Measurements from ENCODE around the gene CACUL1.

CACUL1 gene

DNA sequence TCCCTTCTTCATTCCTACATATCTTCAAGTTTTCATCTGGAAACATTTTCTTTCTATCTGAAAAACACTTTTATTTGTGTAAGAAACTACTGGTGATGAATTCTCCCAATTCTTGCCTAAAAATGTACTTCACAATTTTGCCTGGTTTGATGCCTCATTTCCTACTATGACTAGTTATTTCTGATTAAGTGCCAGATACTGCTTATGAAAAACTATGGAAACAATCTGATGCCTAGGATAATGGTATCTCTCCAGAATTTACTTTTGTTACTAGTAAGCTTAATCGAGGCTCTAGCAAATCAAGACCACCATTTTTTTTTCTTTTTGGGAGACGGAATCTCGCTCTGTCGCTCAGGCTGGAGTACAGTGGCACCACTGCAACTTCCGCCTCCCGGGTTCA lies 31.3 kb downstream of the CACUL1 start:
- peak; percentile 53 to 82 for DNase-seq (ENCODE audit: low read depth in 2 of 2)
- TF ChIP-seq, protein P1, sequence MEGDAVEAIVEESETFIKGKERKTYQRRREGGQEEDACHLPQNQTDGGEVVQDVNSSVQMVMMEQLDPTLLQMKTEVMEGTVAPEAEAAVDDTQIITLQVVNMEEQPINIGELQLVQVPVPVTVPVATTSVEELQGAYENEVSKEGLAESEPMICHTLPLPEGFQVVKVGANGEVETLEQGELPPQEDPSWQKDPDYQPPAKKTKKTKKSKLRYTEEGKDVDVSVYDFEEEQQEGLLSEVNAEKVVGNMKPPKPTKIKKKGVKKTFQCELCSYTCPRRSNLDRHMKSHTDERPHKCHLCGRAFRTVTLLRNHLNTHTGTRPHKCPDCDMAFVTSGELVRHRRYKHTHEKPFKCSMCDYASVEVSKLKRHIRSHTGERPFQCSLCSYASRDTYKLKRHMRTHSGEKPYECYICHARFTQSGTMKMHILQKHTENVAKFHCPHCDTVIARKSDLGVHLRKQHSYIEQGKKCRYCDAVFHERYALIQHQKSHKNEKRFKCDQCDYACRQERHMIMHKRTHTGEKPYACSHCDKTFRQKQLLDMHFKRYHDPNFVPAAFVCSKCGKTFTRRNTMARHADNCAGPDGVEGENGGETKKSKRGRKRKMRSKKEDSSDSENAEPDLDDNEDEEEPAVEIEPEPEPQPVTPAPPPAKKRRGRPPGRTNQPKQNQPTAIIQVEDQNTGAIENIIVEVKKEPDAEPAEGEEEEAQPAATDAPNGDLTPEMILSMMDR (IDR thresholded peaks at IDR 0.05; ENCODE audit: low read depth, low read length), result no peak
- H3K4me3 ChIP-seq (replicated peaks in 1 of 2; ENCODE audit: low read depth in 2 of 2, low read length in 2 of 2), result no peak overlapping the region

DNA sequence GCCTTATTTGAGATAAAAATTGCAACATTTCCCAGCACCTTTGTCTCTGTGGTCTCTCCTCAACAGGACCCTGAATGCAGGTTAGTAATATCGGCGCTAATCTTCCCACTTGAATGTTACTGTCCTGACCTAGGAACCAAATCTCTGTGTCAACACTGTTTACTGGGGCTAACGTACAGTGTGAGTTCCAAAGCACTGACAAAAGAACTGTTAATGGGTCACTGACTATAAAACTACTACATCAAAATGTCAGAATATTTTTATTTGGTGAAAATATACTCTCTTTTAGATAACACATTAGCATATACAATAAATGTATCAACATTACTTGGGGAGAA lies 33.3 kb downstream of the CACUL1 start:
- TF ChIP-seq, protein P1 (IDR thresholded peaks at IDR 0.05; ENCODE audit: low read depth, low read length), result no peak

DNA sequence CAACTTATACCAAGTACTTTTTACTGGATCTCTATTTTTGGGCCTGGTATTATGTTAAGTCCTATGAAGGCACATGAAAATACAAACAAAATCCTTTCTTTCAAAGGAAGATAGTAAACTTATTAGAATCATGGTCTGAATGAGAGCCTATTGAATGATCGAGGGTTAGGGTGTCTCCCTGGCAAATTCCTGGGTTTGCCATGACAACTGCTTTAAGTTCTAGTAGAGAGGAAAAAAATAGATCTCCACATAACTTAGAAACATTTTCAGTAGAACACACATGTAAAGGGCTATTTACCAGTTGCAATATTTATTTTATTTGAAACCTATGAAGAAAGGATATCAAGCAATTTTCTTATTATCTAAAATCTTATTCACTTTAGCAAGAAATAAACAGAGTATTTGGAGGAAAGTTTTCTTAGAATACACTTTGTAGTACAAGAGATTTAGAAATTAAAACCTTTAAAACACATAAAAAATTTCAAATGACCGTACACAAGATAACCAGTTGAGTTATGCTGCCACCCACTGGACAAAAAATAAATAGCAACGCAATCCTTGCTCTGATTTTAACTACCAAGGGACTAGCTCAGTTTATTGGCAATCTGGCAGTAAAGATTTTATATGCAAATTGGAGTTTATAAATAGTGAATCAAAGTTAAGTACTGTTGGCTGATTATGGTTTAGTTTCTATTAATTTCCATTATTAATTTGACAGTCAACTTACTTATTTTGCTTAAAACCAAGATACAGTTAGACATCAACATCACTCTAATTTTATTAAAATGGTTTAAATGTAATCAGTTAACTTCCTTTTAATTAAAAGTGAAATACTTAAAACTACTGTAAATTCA lies 33.9 kb downstream of the CACUL1 start:
- TF ChIP-seq, protein P1 (IDR thresholded peaks at IDR 0.05; ENCODE audit: low read depth, low read length), result peak; percentile 67
- DNase-seq (ENCODE audit: low read depth in 2 of 2), result peak; percentile 71 to 79
- H3K4me3 ChIP-seq (replicated peaks in 1 of 2; ENCODE audit: low read depth in 2 of 2, low read length in 2 of 2), result no peak overlapping the region

More for the DNA sequence above, 33.3 kb downstream of the CACUL1 start:
- no peak for DNase-seq (ENCODE audit: low read depth in 2 of 2)
- H3K4me3 ChIP-seq (replicated peaks in 1 of 2; ENCODE audit: low read depth in 2 of 2, low read length in 2 of 2), result no peak overlapping the region

DNA sequence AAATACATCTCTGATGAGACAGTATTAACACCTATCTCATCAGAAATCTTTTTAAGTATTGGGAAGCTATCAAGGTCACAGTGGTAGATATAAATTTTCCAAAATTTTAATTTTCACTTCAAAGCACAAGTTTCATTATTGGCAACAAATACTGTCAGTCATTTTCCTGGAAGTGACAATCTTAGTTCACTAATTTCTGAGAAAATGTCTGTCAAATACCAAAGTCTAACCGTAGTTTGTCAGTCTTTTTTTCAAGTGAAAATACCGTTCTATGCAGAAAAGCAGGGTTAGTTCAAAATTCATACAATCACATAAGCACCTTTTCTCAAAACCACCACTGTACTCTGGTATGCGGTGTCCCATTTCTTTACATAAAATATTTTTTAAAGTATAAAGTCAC lies 40.4 kb downstream of the CACUL1 start:
- TF ChIP-seq, protein P1 (IDR thresholded peaks at IDR 0.05; ENCODE audit: low read depth, low read length), result no peak
- no peak for DNase-seq (ENCODE audit: low read depth in 2 of 2)
- no peak overlapping the region for H3K4me3 ChIP-seq (replicated peaks in 1 of 2; ENCODE audit: low read depth in 2 of 2, low read length in 2 of 2)

DNA sequence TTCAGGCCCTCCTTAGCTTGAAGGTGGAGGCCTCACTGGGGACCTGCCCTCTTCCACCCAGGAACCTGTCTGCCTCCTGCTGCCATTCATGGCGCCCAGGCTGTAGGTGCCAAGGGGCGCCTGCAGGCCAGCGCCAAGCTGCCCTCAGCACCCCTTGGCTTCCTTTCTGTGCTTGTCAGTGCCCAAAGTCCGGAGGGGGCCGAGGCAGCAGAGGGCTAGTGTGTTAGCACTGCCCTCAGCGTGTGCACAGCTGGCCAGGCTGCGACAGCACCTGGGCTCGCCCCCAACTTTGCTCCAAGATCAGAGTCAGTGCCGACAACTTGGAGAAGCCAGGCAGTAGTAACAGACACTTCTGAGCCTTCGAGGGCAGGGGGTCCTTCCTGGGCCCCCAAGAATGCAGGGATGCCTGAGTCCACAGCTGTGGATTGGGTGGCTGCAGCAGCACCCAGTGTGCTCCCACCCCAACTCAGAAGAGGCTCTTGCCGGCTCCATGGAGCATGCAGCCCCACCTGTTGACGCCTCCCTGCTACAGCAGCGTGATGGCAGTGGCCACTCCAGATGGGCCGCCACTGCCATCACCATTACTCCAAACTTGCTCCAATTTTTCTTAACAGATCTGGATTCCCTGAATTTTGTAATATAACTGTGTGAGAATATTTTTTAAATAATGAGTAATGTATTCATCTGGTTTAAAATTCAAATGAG lies 41.7 kb downstream of the CACUL1 start:
- no peak for DNase-seq (ENCODE audit: low read depth in 2 of 2)
- no peak overlapping the region for H3K4me3 ChIP-seq (replicated peaks in 1 of 2; ENCODE audit: low read depth in 2 of 2, low read length in 2 of 2)
- TF ChIP-seq, protein P1 (IDR thresholded peaks at IDR 0.05; ENCODE audit: low read depth, low read length), result peak; percentile 22

DNA sequence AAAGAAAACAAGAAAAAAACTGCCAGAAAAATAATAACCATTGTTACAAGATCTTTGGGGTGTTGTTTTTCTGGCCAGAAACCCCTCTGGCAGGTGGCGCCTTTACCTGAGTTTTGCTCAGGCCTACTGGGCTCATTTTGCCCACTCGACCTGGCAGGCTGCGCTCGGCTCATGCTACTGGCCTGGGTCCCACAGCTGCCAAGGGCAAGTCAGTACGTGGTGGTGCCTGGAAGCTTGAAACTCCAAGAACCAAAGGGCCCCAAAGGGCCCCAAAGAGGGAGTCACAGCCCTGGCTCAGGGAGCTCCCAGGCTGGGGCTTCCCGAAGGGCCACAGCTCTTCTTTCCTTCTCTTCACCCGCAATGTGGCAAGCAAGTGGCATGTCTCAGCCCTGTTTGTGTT lies 42.7 kb downstream of the CACUL1 start:
- no peak overlapping the region for H3K4me3 ChIP-seq (replicated peaks in 1 of 2; ENCODE audit: low read depth in 2 of 2, low read length in 2 of 2)
- no peak for DNase-seq (ENCODE audit: low read depth in 2 of 2)
- TF ChIP-seq, protein P1 (IDR thresholded peaks at IDR 0.05; ENCODE audit: low read depth, low read length), result no peak

Measured in cardiac fibroblast (primary cell).